Fibroblast of peridontal ligament (primary cell): ENCODE data around the gene MRPL53.

ENCODE experiments used
- DNase-seq: peaks from one replicate; pipeline ENCODE4 v3.0.0-alpha.2; 2010; ENCODE audit errors: extremely low read depth

Gene MRPL53

GRCh38 chr2:74429487-74430451 is 42.7 kb downstream of the MRPL53 start:
- no peak for DNase-seq

- DNase-seq, result no peak
These were observed 43.8 kb downstream of the MRPL53 start for GRCh38 chr2:74428675-74429074.

GRCh38 chr2:74427551-74427950 is 44.9 kb downstream of the MRPL53 start:
- no peak for DNase-seq

GRCh38 chr2:74426181-74426758 is 46.2 kb downstream of the MRPL53 start:
- no peak for DNase-seq

GRCh38 chr2:74425523-74425922 is 47.0 kb downstream of the MRPL53 start:
- no peak for DNase-seq

- DNase-seq, result no peak
These were observed 47.5 kb downstream of the MRPL53 start for GRCh38 chr2:74424995-74425406.

- DNase-seq, result no peak
These were observed 48.1 kb downstream of the MRPL53 start for GRCh38 chr2:74424139-74424992.

- no peak for DNase-seq
These were observed 49.0 kb downstream of the MRPL53 start for GRCh38 chr2:74423231-74424095.
